GM15510 (cell line): ENCODE results near the gene COL11A2.
A peak's percentile ranks its signal among the peaks of the same experiment; 100 is the strongest.

Experiments
- POLR2A ChIP-seq: IDR thresholded peaks from 3 replicates; pipeline ENCODE4 v1.6.1; 2011; ENCODE audit warnings: borderline replicate concordance; ENCODE audit not compliant: insufficient read length; ENCODE audit errors: extremely low read depth

Gene COL11A2

GRCh38 chr6:33113755-33114154 is 78.5 kb downstream of the COL11A2 start:
- peak; percentile 36 for TF ChIP-seq POLR2A
